GM12878 (cell line): ENCODE results near the gene IFRD2. TPM values are rescaled to one million over a fixed set of nuclear protein-coding genes. Genes with fewer than 3 reads are reported as not detected.

Source experiments
- ATF7 ChIP-seq: fragments of 450-650 bp; IDR thresholded peaks from 2 replicates; pipeline ENCODE4 v1.6.1; 2016; ENCODE audit warnings: low read depth, mild to moderate bottlenecking
- CBFB ChIP-seq: IDR thresholded peaks from 2 replicates; pipeline ENCODE4 v1.6.1; 2016; ENCODE audit warnings: antibody characterized with exemption, low read depth
- CHD1 ChIP-seq: IDR thresholded peaks from 2 replicates; pipeline ENCODE4 v1.6.1; 2012; ENCODE audit warnings: low read depth, low read length, improper control_type of control experiment
- HDAC6 ChIP-seq: fragments of 200-600 bp; sonication (generic); IDR thresholded peaks from one replicate; pipeline ENCODE4 v1.8.0; 2017; ENCODE audit warnings: antibody characterized with exemption; ENCODE audit not compliant: unreplicated experiment
- IKZF2 ChIP-seq, 2 experiments: fragments of 450-650 bp; IDR thresholded peaks; 2 replicates each; pipeline ENCODE4 v1.6.1; 2017; ENCODE audit warnings: mild to moderate bottlenecking in 2 of 2, moderate library complexity in 2 of 2
- KLF5 ChIP-seq: fragments of 450-650 bp; IDR thresholded peaks from 2 replicates; pipeline ENCODE4 v1.6.1; 2014; ENCODE audit warnings: mild to moderate bottlenecking; ENCODE audit not compliant: partially characterized antibody
- POLR2AphosphoS2 ChIP-seq: IDR thresholded peaks from 2 replicates; pipeline ENCODE4 v1.6.1; 2011; ENCODE audit warnings: low read depth, mild to moderate bottlenecking, low read length, improper control_type of control experiment, moderate library complexity
- RCOR1 ChIP-seq: conservative IDR thresholded peaks from 2 replicates; pipeline ENCODE4 v1.6.1; 2012; ENCODE audit warnings: low read depth, low read length, improper control_type of control experiment
- SUZ12 ChIP-seq: fragments of 200-600 bp; sonication (generic); IDR thresholded peaks from one replicate; pipeline ENCODE4 v1.6.1; 2018; ENCODE audit warnings: antibody characterized with exemption, mild to moderate bottlenecking; ENCODE audit not compliant: unreplicated experiment
- TCF7 ChIP-seq: IDR thresholded peaks from 2 replicates; pipeline ENCODE4 v1.6.1; 2014; ENCODE audit warnings: antibody characterized with exemption, borderline replicate concordance
- WRNIP1 ChIP-seq: IDR thresholded peaks from 2 replicates; pipeline ENCODE4 v1.6.1; 2011; ENCODE audit warnings: low read depth, low read length, improper control_type of control experiment, borderline replicate concordance
- ZBED1 ChIP-seq: IDR thresholded peaks from 2 replicates; pipeline ENCODE4 v1.6.1; 2016; ENCODE audit warnings: borderline replicate concordance
- polyA plus RNA-seq, 11 experiments: library from polyadenylated mRNA; depleted of rRNA in 4 of 11; unstranded in 6 of 11; stranded (reverse) in 5 of 11; fragments of >200 nt; fragmentation: Nextera tagmentation in 4 of 11; fragmentation: Illumina TruSeq in 1 of 11; extraction: Ambion mirVana in 4 of 11; extraction: Trizol in 1 of 11; gene quantifications; 1 replicate in 1 of 11; 2 replicates in 10 of 11; pipeline versions ENCODE4 v1.2.1 to v1.2.3, GENCODE V29; 2011 to 2016; ENCODE audit warnings: inconsistent platforms in 2 of 11, missing spikeins in 2 of 11, low read depth in 1 of 11
- total RNA-seq, 4 experiments: library from RNA; depleted of rRNA in 3 of 4; stranded (reverse); fragments of >200 nt in 3 of 4; fragmentation: Illumina TruSeq in 1 of 4; extraction: Trizol in 1 of 4; gene quantifications; 2 replicates each; pipeline versions ENCODE4 v1.2.1 to v1.2.3, GENCODE V29; 2013 to 2021
- TF ChIP-seq, protein P1 (sequence below): fragments of 450-650 bp; IDR thresholded peaks from 2 replicates; pipeline ENCODE4 v1.6.1; 2014; ENCODE audit warnings: mild to moderate bottlenecking
- TF ChIP-seq, protein P2 (sequence below): fragments of 450-650 bp; IDR thresholded peaks from 2 replicates; pipeline ENCODE4 v1.6.1; 2017; ENCODE audit warnings: mild to moderate bottlenecking, low read depth, inconsistent platforms; ENCODE audit not compliant: poor library complexity, severe bottlenecking
- TF ChIP-seq, protein P3 (sequence below): fragments of 450-650 bp; IDR thresholded peaks from 2 replicates; pipeline ENCODE4 v1.6.1; 2016; ENCODE audit warnings: mild to moderate bottlenecking
- TF ChIP-seq, protein P4 (sequence below): IDR thresholded peaks from 2 replicates; pipeline ENCODE4 v1.6.1; 2011; ENCODE audit warnings: low read depth, low read length, improper control_type of control experiment, borderline replicate concordance

IFRD2 gene
- total and polyA plus RNA-seq, 10 of the 15 experiments (the other 5 are each of a cell fraction or from before 2014, with no cell fraction given): 19.1 to 153 (median 80.3) TPM

DNA sequence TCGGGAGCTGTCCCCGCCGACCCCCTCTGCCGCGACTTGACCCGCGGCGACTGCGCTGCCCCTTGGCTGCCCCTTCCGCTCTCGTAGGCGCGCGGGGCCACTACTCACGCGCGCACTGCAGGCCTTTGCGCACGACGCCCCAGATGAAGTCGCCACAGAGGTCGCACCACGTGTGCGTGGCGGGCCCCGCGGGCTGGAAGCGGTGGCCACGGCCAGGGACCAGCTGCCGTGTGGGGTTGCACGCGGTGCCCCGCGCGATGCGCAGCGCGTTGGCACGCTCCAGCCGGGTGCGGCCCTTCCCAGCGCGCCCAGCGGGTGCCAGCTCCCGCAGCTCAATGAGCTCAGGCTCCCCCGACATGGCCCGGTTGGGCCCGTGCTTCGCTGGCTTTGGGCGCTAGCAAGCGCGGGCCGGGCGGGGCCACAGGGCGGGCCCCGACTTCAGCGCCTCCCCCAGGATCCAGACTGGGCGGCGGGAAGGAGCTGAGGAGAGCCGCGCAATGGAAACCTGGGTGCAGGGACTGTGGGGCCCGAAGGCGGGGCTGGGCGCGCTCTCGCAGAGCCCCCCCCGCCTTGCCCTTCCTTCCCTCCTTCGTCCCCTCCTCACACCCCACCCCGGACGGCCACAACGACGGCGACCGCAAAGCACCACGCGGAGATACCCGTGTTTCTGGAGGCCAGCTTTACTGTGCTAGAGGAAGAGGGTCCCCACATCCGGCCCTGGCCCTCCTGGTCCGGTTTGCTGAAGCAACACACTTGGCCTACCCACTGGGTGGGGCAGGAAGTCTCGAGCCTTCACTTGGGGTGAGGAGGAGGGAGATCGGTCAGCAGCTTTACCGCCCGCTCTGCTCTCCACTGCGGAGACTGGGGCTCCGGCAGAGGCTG is 48.5 kb upstream of the IFRD2 start, which contains the start of gene RASSF1 (continued):
- TF ChIP-seq, protein P1, sequence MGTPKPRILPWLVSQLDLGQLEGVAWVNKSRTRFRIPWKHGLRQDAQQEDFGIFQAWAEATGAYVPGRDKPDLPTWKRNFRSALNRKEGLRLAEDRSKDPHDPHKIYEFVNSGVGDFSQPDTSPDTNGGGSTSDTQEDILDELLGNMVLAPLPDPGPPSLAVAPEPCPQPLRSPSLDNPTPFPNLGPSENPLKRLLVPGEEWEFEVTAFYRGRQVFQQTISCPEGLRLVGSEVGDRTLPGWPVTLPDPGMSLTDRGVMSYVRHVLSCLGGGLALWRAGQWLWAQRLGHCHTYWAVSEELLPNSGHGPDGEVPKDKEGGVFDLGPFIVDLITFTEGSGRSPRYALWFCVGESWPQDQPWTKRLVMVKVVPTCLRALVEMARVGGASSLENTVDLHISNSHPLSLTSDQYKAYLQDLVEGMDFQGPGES: no peak
- TF ChIP-seq POLR2AphosphoS2: no peak
- 0 out of 2 replicates have a peak, but pooled peaks have one; percentile 27 for TF ChIP-seq CHD1
- TF ChIP-seq ATF7: no peak
- TF ChIP-seq, protein P2, sequence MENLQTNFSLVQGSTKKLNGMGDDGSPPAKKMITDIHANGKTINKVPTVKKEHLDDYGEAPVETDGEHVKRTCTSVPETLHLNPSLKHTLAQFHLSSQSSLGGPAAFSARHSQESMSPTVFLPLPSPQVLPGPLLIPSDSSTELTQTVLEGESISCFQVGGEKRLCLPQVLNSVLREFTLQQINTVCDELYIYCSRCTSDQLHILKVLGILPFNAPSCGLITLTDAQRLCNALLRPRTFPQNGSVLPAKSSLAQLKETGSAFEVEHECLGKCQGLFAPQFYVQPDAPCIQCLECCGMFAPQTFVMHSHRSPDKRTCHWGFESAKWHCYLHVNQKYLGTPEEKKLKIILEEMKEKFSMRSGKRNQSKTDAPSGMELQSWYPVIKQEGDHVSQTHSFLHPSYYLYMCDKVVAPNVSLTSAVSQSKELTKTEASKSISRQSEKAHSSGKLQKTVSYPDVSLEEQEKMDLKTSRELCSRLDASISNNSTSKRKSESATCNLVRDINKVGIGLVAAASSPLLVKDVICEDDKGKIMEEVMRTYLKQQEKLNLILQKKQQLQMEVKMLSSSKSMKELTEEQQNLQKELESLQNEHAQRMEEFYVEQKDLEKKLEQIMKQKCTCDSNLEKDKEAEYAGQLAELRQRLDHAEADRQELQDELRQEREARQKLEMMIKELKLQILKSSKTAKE: no peak
- peak in 1 of 2 experiments; percentile 24; a peak in 1 of 4 replicates for TF ChIP-seq IKZF2 (IDR thresholded peaks at IDR 0.05)
- TF ChIP-seq CBFB: no peak; the same call in 1 of the 2 replicates
- TF ChIP-seq, protein P3, sequence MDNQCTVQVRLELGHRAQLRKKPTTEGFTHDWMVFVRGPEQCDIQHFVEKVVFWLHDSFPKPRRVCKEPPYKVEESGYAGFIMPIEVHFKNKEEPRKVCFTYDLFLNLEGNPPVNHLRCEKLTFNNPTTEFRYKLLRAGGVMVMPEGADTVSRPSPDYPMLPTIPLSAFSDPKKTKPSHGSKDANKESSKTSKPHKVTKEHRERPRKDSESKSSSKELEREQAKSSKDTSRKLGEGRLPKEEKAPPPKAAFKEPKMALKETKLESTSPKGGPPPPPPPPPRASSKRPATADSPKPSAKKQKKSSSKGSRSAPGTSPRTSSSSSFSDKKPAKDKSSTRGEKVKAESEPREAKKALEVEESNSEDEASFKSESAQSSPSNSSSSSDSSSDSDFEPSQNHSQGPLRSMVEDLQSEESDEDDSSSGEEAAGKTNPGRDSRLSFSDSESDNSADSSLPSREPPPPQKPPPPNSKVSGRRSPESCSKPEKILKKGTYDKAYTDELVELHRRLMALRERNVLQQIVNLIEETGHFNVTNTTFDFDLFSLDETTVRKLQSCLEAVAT: peak; percentile 99
- TF ChIP-seq, protein P4, sequence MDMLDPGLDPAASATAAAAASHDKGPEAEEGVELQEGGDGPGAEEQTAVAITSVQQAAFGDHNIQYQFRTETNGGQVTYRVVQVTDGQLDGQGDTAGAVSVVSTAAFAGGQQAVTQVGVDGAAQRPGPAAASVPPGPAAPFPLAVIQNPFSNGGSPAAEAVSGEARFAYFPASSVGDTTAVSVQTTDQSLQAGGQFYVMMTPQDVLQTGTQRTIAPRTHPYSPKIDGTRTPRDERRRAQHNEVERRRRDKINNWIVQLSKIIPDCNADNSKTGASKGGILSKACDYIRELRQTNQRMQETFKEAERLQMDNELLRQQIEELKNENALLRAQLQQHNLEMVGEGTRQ: no peak
- TF ChIP-seq WRNIP1: no peak
- TF ChIP-seq ZBED1: 0 out of 2 replicates have a peak, but pooled peaks have one; percentile 17
- TF ChIP-seq TCF7: no peak
- TF ChIP-seq RCOR1: no peak
- no peak for TF ChIP-seq SUZ12
- TF ChIP-seq KLF5: peak; percentile 28
- peak; percentile 98 for TF ChIP-seq HDAC6
